ENCODE data around the gene PNCK. TPM values are rescaled to one million over a fixed set of nuclear protein-coding genes. Genes with fewer than 3 reads are reported as not detected.

Gene PNCK
- total and polyA plus RNA-seq, 2 of the 13 experiments (the other 11 are each of a cell fraction or from before 2014, with no cell fraction given): 33.1 TPM; not detected in 1

DNA sequence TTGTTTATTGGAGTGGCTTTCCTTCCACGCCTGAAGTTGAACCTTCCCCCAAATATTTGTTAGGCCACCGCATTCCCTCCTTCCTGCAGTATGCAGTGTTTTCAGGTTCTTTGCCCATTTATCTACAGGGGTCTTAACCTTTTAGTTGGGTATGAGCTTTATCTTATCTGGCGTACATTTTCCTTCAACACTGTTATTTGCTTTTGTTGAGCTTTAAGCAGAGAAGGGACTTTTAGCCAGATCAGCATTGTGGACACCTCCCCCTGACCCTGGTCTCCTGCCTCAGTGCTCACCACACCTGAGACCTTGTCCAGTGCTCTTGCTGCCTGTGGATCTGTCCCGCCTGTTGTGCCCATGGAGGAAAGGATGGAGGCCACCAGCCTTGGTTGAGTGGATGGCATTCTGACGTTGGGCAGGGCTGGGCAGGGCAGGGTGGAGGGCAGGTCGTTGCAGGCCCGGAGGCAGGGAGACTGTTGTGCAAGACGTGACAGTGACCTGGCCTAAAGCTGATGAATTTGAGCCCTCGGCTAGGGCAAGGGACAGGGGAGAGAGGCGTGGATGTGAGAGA is 27.6 kb downstream of the PNCK start (continued):
- TF ChIP-seq NR2F1 (CRISPR knock-in tag; IDR thresholded peaks at IDR 0.05): peak in 1 of 2 experiments; percentile 24; a peak in 2 of 4 replicates
- TF ChIP-seq SMAD3 (CRISPR knock-in tag; IDR thresholded peaks at IDR 0.05): no peak
- no peak for TF ChIP-seq HOXA3 (CRISPR knock-in tag; IDR thresholded peaks at IDR 0.05)
- TF ChIP-seq ZNF547 (CRISPR knock-in tag; IDR thresholded peaks at IDR 0.05): no peak
- TF ChIP-seq, protein P1, sequence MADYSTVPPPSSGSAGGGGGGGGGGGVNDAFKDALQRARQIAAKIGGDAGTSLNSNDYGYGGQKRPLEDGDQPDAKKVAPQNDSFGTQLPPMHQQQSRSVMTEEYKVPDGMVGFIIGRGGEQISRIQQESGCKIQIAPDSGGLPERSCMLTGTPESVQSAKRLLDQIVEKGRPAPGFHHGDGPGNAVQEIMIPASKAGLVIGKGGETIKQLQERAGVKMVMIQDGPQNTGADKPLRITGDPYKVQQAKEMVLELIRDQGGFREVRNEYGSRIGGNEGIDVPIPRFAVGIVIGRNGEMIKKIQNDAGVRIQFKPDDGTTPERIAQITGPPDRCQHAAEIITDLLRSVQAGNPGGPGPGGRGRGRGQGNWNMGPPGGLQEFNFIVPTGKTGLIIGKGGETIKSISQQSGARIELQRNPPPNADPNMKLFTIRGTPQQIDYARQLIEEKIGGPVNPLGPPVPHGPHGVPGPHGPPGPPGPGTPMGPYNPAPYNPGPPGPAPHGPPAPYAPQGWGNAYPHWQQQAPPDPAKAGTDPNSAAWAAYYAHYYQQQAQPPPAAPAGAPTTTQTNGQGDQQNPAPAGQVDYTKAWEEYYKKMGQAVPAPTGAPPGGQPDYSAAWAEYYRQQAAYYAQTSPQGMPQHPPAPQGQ (CRISPR knock-in tag; IDR thresholded peaks at IDR 0.05; ENCODE audit: borderline replicate concordance): no peak
- no peak for TF ChIP-seq GTF3A (CRISPR knock-in tag; conservative IDR thresholded peaks at IDR 0.05)
- TF ChIP-seq PLSCR1 (CRISPR knock-in tag; IDR thresholded peaks at IDR 0.05; ENCODE audit: borderline replicate concordance): no peak
- peak; percentile 41; the same call in 1 of the 2 replicates for TF ChIP-seq PATZ1 (CRISPR knock-in tag; IDR thresholded peaks at IDR 0.05)
- no peak for TF ChIP-seq MXD3 (CRISPR knock-in tag; IDR thresholded peaks at IDR 0.05)
- TF ChIP-seq FOXJ3 (CRISPR knock-in tag; IDR thresholded peaks at IDR 0.05; ENCODE audit: borderline replicate concordance): peak; percentile 49; the same call in 1 of the 2 replicates
- TF ChIP-seq MED8 (CRISPR knock-in tag; IDR thresholded peaks at IDR 0.05; ENCODE audit: insufficient replicate concordance): peak; percentile 41
- peak; percentile 37; the same call in 1 of the 2 replicates for TF ChIP-seq MTA1 (CRISPR knock-in tag; IDR thresholded peaks at IDR 0.05; ENCODE audit: borderline replicate concordance)
- no peak for TF ChIP-seq NKX3-1 (CRISPR knock-in tag; IDR thresholded peaks at IDR 0.05)
- TF ChIP-seq, protein P2, sequence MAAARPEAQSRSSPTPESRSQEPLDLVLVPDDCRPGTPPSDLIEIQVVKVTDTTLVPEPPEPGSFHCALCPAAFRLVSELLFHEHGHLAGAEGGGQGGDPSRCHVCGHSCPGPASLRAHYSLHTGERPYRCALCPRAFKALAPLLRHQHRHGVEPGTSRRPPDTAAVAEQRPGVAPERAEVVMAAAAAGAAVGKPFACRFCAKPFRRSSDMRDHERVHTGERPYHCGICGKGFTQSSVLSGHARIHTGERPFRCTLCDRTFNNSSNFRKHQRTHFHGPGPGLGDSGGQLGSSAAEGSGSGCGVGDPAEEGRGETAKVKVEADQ (CRISPR knock-in tag; IDR thresholded peaks at IDR 0.05; ENCODE audit: borderline replicate concordance): no peak
- no peak for TF ChIP-seq PBX3 (CRISPR knock-in tag; IDR thresholded peaks at IDR 0.05; ENCODE audit: borderline replicate concordance)
- no peak for TF ChIP-seq ZNF121 (CRISPR knock-in tag; IDR thresholded peaks at IDR 0.05)
- TF ChIP-seq, protein P3, sequence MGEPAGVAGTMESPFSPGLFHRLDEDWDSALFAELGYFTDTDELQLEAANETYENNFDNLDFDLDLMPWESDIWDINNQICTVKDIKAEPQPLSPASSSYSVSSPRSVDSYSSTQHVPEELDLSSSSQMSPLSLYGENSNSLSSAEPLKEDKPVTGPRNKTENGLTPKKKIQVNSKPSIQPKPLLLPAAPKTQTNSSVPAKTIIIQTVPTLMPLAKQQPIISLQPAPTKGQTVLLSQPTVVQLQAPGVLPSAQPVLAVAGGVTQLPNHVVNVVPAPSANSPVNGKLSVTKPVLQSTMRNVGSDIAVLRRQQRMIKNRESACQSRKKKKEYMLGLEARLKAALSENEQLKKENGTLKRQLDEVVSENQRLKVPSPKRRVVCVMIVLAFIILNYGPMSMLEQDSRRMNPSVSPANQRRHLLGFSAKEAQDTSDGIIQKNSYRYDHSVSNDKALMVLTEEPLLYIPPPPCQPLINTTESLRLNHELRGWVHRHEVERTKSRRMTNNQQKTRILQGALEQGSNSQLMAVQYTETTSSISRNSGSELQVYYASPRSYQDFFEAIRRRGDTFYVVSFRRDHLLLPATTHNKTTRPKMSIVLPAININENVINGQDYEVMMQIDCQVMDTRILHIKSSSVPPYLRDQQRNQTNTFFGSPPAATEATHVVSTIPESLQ (CRISPR knock-in tag; conservative IDR thresholded peaks at IDR 0.05): no peak
- peak; percentile 64; the same call in 1 of the 2 replicates for TF ChIP-seq SP5 (CRISPR knock-in tag; IDR thresholded peaks at IDR 0.05; ENCODE audit: borderline replicate concordance, low read depth)

Measured in HepG2 (cell line).